H1 (cell line): Measurements from ENCODE around the gene XRCC6. TPM values are rescaled to one million over a fixed set of nuclear protein-coding genes. Genes with fewer than 3 reads are reported as not detected.

ENCODE experiments used
- CTCF ChIA-PET: fragments of 300-600 bp; sonication (Branson Sonifier 250); formaldehyde crosslinking; loops from one replicate; lab custom pipeline; 2021; ENCODE audit not compliant: partially characterized antibody; lab: Charles Lee
- POLR2A ChIA-PET: fragments of 300-600 bp; sonication (Branson Sonifier 250); formaldehyde crosslinking; loops from one replicate; lab custom pipeline; 2021; ENCODE audit warnings: inconsistent platforms; ENCODE audit not compliant: partially characterized antibody; lab: Charles Lee
- DNase-seq, 2 experiments: peaks; one replicate each; pipeline versions ENCODE4 v3.0.0 to v3.0.0-alpha.2; 2010 to 2022; ENCODE audit warnings: low spot score in 2 of 2, low read depth in 1 of 2, mixed read lengths in 1 of 2
- FAIRE-seq: peaks from 2 replicates; lab custom pipeline; 2011; peaks lifted over from hg19 to GRCh38; lab: Jason Lieb, UNC
- H2AFZ ChIP-seq: 2 replicates; pipeline ENCODE4 v1.8.1; 2012; ENCODE audit warnings: low read length, inconsistent platforms
- H2AK5ac ChIP-seq: 2 replicates; pipeline ENCODE4 v1.6.1; 2013; ENCODE audit warnings: low read depth, low read length
- H2BK120ac ChIP-seq: replicated peaks from 2 replicates; pipeline ENCODE3; 2013; ENCODE audit warnings: low read depth, low read length, inconsistent platforms
- H2BK12ac ChIP-seq: 2 replicates; pipeline ENCODE4 v1.6.1; 2013; ENCODE audit warnings: low read depth, low read length
- H2BK15ac ChIP-seq: 2 replicates; pipeline ENCODE4 v1.6.1; 2013; ENCODE audit warnings: low read length
- H2BK20ac ChIP-seq: 2 replicates; pipeline ENCODE4 v1.6.1; 2013; ENCODE audit warnings: low read length
- H2BK5ac ChIP-seq: 2 replicates; pipeline ENCODE4 v1.6.1; 2013; ENCODE audit warnings: low read depth, low read length
- H3K14ac ChIP-seq: 2 replicates; pipeline ENCODE4 v1.6.1; 2013; ENCODE audit warnings: inconsistent platforms; ENCODE audit not compliant: insufficient read length
- H3K18ac ChIP-seq: 2 replicates; pipeline ENCODE4 v1.6.1; 2013; ENCODE audit warnings: low read length; ENCODE audit errors: extremely low read depth
- H3K23ac ChIP-seq: 2 replicates; pipeline ENCODE4 v1.6.1; 2013; ENCODE audit warnings: inconsistent platforms; ENCODE audit not compliant: insufficient read length
- H3K23me2 ChIP-seq: 2 replicates; pipeline ENCODE4 v1.6.1; 2013; ENCODE audit warnings: low read depth, low read length
- H3K27ac ChIP-seq: 2 replicates; pipeline ENCODE4 v1.6.1; 2011; ENCODE audit warnings: low read depth, low read length, inconsistent platforms
- H3K27me3 ChIP-seq, 4 experiments: replicated peaks in 1 of 4; 1 replicate in 1 of 4; 2 replicates in 3 of 4; pipeline versions ENCODE4 v1.6.1 to v1.8.1; 2011 to 2013; ENCODE audit warnings: low read length in 3 of 4, mild to moderate bottlenecking in 3 of 4, inconsistent platforms in 2 of 4, mixed read lengths in 2 of 4, moderate library complexity in 1 of 4; ENCODE audit not compliant: control insufficient read depth in 3 of 4, insufficient read depth in 3 of 4; ENCODE audit errors: extremely low read depth in 1 of 4
- H3K36me3 ChIP-seq, 4 experiments: 2 replicates each; pipeline versions ENCODE4 v1.6.1 to v1.8.1; 2011 to 2013; ENCODE audit warnings: mild to moderate bottlenecking in 4 of 4, low read length in 3 of 4, moderate library complexity in 2 of 4, control low read depth in 1 of 4, inconsistent platforms in 1 of 4; ENCODE audit not compliant: insufficient read depth in 4 of 4, control insufficient read depth in 2 of 4
- H3K4ac ChIP-seq: replicated peaks from 2 replicates; pipeline ENCODE3; 2013; ENCODE audit warnings: low read length, low read depth, mixed read lengths, inconsistent platforms; ENCODE audit not compliant: insufficient read length
- H3K4me1 ChIP-seq, 4 experiments: replicated peaks in 1 of 4; 1 replicate in 1 of 4; 2 replicates in 3 of 4; pipeline versions ENCODE4 v1.6.1 to v1.8.1; 2011 to 2013; ENCODE audit warnings: low read length in 3 of 4, inconsistent platforms in 2 of 4, mixed read lengths in 1 of 4; ENCODE audit not compliant: insufficient read depth in 4 of 4, control insufficient read depth in 3 of 4
- H3K4me2 ChIP-seq, 2 experiments: 2 replicates each; pipeline versions ENCODE4 v1.6.1 to v1.8.1; 2011 to 2013; ENCODE audit warnings: low read depth in 2 of 2, low read length in 2 of 2, control low read depth in 1 of 2, inconsistent platforms in 1 of 2, mild to moderate bottlenecking in 1 of 2; ENCODE audit not compliant: insufficient read depth in 1 of 2
- H3K4me3 ChIP-seq, 4 experiments: fragments of 200-600, 300-600 bp in 1 of 4; sonication (generic), shearing (Covaris generic), sonication (Bioruptor Twin) in 1 of 4; 2 replicates each; pipeline versions ENCODE4 v1.5.1 to v1.8.1; 2011 to 2016; ENCODE audit warnings: low read length in 4 of 4, low read depth in 3 of 4, control low read depth in 2 of 4, inconsistent platforms in 2 of 4, mild to moderate bottlenecking in 2 of 4, mixed read lengths in 1 of 4, moderate library complexity in 1 of 4; ENCODE audit not compliant: insufficient read depth in 2 of 4; ENCODE audit errors: extremely low read depth in 1 of 4
- H3K56ac ChIP-seq: replicated peaks from 2 replicates; pipeline ENCODE3; 2013; ENCODE audit warnings: low read depth, mild to moderate bottlenecking, mixed read lengths, low read length, inconsistent platforms; ENCODE audit not compliant: insufficient read length
- H3K79me1 ChIP-seq: 2 replicates; pipeline ENCODE4 v1.6.1; 2013; ENCODE audit warnings: low read depth, low read length, control low read depth
- H3K79me2 ChIP-seq, 2 experiments: 2 replicates each; pipeline versions ENCODE4 v1.6.1 to v1.8.1; 2012 to 2013; ENCODE audit warnings: low read length in 2 of 2, mild to moderate bottlenecking in 2 of 2, inconsistent platforms in 1 of 2; ENCODE audit not compliant: insufficient read depth in 2 of 2, control insufficient read depth in 1 of 2
- H3K9ac ChIP-seq, 4 experiments: replicated peaks in 1 of 4; 1 replicate in 1 of 4; 2 replicates in 3 of 4; pipeline versions ENCODE4 v1.6.1 to v1.8.1; 2011 to 2013; ENCODE audit warnings: low read depth in 3 of 4, low read length in 3 of 4, control low read depth in 2 of 4, mild to moderate bottlenecking in 2 of 4, moderate library complexity in 2 of 4, inconsistent platforms in 1 of 4; ENCODE audit errors: extremely low read depth in 1 of 4
- H3K9me3 ChIP-seq, 2 experiments: 2 replicates each; pipeline versions ENCODE4 v1.6.1 to v1.8.1; 2012 to 2013; ENCODE audit warnings: mild to moderate bottlenecking in 2 of 2, moderate library complexity in 2 of 2, control low read depth in 1 of 2, inconsistent platforms in 1 of 2, low read depth in 1 of 2, low read length in 1 of 2, mixed read lengths in 1 of 2; ENCODE audit not compliant: insufficient read depth in 2 of 2
- H4K20me1 ChIP-seq, 2 experiments: replicated peaks in 1 of 2; 2 replicates each; pipeline versions ENCODE3 to v1.8.1; 2011 to 2013; ENCODE audit warnings: inconsistent platforms in 2 of 2, low read length in 2 of 2, mild to moderate bottlenecking in 1 of 2; ENCODE audit not compliant: insufficient read depth in 2 of 2, control insufficient read depth in 1 of 2
- H4K5ac ChIP-seq: 2 replicates; pipeline ENCODE4 v1.6.1; 2013; ENCODE audit warnings: low read length, low read depth, mixed read lengths, inconsistent platforms; ENCODE audit not compliant: insufficient read length
- H4K8ac ChIP-seq: 2 replicates; pipeline ENCODE4 v1.8.0; 2013; ENCODE audit warnings: mild to moderate bottlenecking, moderate library complexity, low read length, inconsistent platforms; ENCODE audit not compliant: insufficient read depth; ENCODE audit errors: extremely low read depth
- H4K91ac ChIP-seq: replicated peaks from 2 replicates; pipeline ENCODE3; 2013; ENCODE audit warnings: low read length, mixed read lengths, inconsistent platforms; ENCODE audit not compliant: insufficient read length
- EZH2 ChIP-seq: fragments of 200-600 bp; sonication (generic); IDR thresholded peaks from 2 replicates; pipeline ENCODE4 v1.7.1; 2012; ENCODE audit warnings: low read depth, mild to moderate bottlenecking, moderate library complexity, low read length, inconsistent platforms; ENCODE audit not compliant: severe bottlenecking
- GABPA ChIP-seq: IDR thresholded peaks from 2 replicates; pipeline ENCODE4 v1.6.1; 2011; ENCODE audit warnings: mild to moderate bottlenecking, low read length, moderate library complexity, borderline replicate concordance; ENCODE audit not compliant: insufficient read depth
- HDAC2 ChIP-seq, 2 experiments: fragments of 300-600 bp in 1 of 2; sonication (generic) in 1 of 2; IDR thresholded peaks; 2 replicates each; pipeline ENCODE4 v1.6.1; 2011 to 2012; ENCODE audit warnings: low read depth in 2 of 2, low read length in 2 of 2, mild to moderate bottlenecking in 2 of 2, moderate library complexity in 2 of 2, borderline replicate concordance in 1 of 2, inconsistent platforms in 1 of 2
- HDAC6 ChIP-seq: IDR thresholded peaks from one replicate; pipeline ENCODE4 v1.7.1; 2012; ENCODE audit warnings: low read depth, mild to moderate bottlenecking, inconsistent platforms, low read length, moderate library complexity
- JUND ChIP-seq: IDR thresholded peaks from 2 replicates; pipeline ENCODE4 v1.6.1; 2011; ENCODE audit warnings: mild to moderate bottlenecking, improper control_type of control experiment, low read length
- POLR2A ChIP-seq, 2 experiments: IDR thresholded peaks; 1 replicate in 1 of 2; 2 replicates in 1 of 2; pipeline ENCODE4 v1.6.1; 2011; ENCODE audit warnings: low read depth in 2 of 2, low read length in 2 of 2, mild to moderate bottlenecking in 2 of 2; ENCODE audit errors: control extremely low read depth in 1 of 2
- RBBP5 ChIP-seq: IDR thresholded peaks from 2 replicates; pipeline ENCODE4 v1.7.1; 2012; ENCODE audit warnings: low read depth, mild to moderate bottlenecking, inconsistent platforms, low read length, moderate library complexity, borderline replicate concordance
- SIRT6 ChIP-seq: IDR thresholded peaks from one replicate; pipeline ENCODE4 v1.7.1; 2012; ENCODE audit warnings: low read length, inconsistent platforms
- SRF ChIP-seq: IDR thresholded peaks from 2 replicates; pipeline ENCODE4 v1.6.1; 2011; ENCODE audit warnings: mild to moderate bottlenecking, low read depth, low read length, moderate library complexity
- TAF7 ChIP-seq: optimal IDR thresholded peaks from 2 replicates; pipeline ENCODE3; 2011; ENCODE audit warnings: low read depth, mild to moderate bottlenecking, inconsistent platforms, low read length, moderate library complexity, borderline replicate concordance
- TBP ChIP-seq: IDR thresholded peaks from 2 replicates; pipeline ENCODE4 v1.6.1; 2011; ENCODE audit warnings: low read depth, low read length, improper control_type of control experiment
- YY1 ChIP-seq: IDR thresholded peaks from 2 replicates; pipeline ENCODE4 v1.6.1; 2011; ENCODE audit warnings: low read depth, mild to moderate bottlenecking, low read length
- WGBS, 2 experiments: shearing (Covaris generic) in 1 of 2; methylation state at CpG; one replicate each; pipeline versions ENCODE4 v1.1.6 to v1.1.7; 2013 to 2015; ENCODE audit warnings: low lambda C conversion rate in 2 of 2, mixed read lengths in 2 of 2, inconsistent platforms in 1 of 2, low coverage in 1 of 2, missing lambda C conversion rate in 1 of 2; ENCODE audit not compliant: insufficient replicate concordance in 2 of 2, insufficient coverage in 1 of 2, insufficient read length in 1 of 2; ENCODE audit errors: extremely low coverage in 1 of 2, missing lambda C conversion rate in 1 of 2; 5-methylcytosine and 5-hydroxymethylcytosine counted together
- polyA plus RNA-seq, 7 experiments: library from polyadenylated mRNA; depleted of rRNA in 3 of 7; stranded (reverse) in 5 of 7; unstranded in 2 of 7; fragments of >200 nt in 5 of 7; fragments of 200-250 nt in 2 of 7; gene quantifications; 1 replicate in 5 of 7; 2 replicates in 1 of 7; 4 replicates in 1 of 7; pipeline versions ENCODE4 v1.2.1 to v1.2.3, GENCODE V29; 2011 to 2013; ENCODE audit warnings: missing spikeins in 2 of 7, mixed read lengths in 2 of 7
- total RNA-seq: library from RNA; stranded (reverse); fragmentation: NEBNext Ultra II Directional; extraction: Animal tissue kit (Norgen Biotek cat#: 25700); gene quantifications from 2 replicates; pipeline ENCODE4 v1.2.1, GENCODE V29; 2021

Gene XRCC6
- total and polyA plus RNA-seq, 2 of the 8 experiments (the other 6 are each of a cell fraction or from before 2014, with no cell fraction given) = 150 to 490 TPM

DNA sequence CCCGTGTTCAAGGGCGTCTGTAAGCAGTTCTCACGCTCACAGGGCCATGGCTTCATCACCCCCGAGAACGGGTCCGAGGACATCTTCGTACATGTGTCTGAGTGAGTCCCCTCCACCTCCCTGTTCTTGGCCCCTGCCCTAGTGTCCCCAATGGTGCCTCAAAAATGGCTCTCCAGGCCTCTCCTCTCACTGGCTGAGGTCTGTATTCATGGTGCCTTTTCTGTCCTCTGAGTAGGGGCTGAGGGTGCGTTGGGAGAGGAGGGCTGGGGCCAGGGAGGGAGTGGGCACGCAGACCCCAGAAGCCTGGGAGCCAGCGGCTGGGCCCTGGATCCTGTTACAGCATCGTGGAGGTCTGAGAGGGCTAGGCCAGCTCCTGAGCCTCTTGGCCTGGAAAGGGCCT, 47.4 kb upstream of the XRCC6 start:
- Histone ChIP-seq H3K79me1 (no peaks in the 10 kb centered on the region), H4K8ac (no peak overlapping the region), H3K4me1 (no peaks in the 10 kb centered on the region; a peak in 1 of 7 replicates), H3K23me2 (peaks cover 3% of the 10 kb centered on the region; the same call in 1 of the 2 replicates), H2BK5ac (no peak overlapping the region), H3K27ac (no peak overlapping the region), H3K23ac (no peak overlapping the region), H2AFZ (no peak overlapping the region), H4K20me1 (peaks cover 0 to 3% of the 10 kb centered on the region in 2 experiments), H4K5ac (no peak overlapping the region), H3K36me3 (no peaks in the 10 kb centered on the region), H2BK120ac (no peak overlapping the region), H3K9me3 (no peaks in the 10 kb centered on the region), H3K4me2 (no peak overlapping the region), H3K4me3 (no peak overlapping the region), H3K18ac (no peak overlapping the region), H2BK15ac (no peak overlapping the region), H3K27me3 (no peaks in the 10 kb centered on the region), H4K91ac (no peak overlapping the region), H3K79me2 (no peaks in the 10 kb centered on the region), H3K9ac (no peak overlapping the region), H2BK20ac (no peak overlapping the region), H2BK12ac (no peak overlapping the region), H3K56ac (no peak overlapping the region), H3K14ac (no peak overlapping the region), H3K4ac (no peak overlapping the region), H2AK5ac (no peak overlapping the region)
- DNase-seq (no peak), FAIRE-seq (no peak)
- CTCF ChIA-PET = interaction anchor here (0.8 to 3.7 kb wide), 4 partner anchors 13 to 38 kb away, joined by 3 to 23 read pairs (median 6); partner anchors contain the start of gene CSDC2
- POLR2A ChIA-PET = interaction anchor here (1.3 to 2.2 kb wide), 4 partner anchors 10 to 20 kb away, joined by 3 to 12 read pairs (median 4); partner anchors contain the start of gene PMM1
- 88% methylated on average over 10 of the region's 11 CpGs; no CpG with 5 or more reads in 1 of the 2 experiments for whole genome bisulfite sequencing, 2 experiments
- TF ChIP-seq HDAC2 (IDR thresholded peaks at IDR 0.05; ENCODE audit: borderline replicate concordance in 1 of 2, low read depth in 2 of 2, low read length in 2 of 2) = no peak
- TF ChIP-seq HDAC6 = no peak
- TF ChIP-seq TBP = no peak
- TF ChIP-seq EZH2 = no peak
- no peak for TF ChIP-seq TAF7
- no peak for TF ChIP-seq GABPA
- TF ChIP-seq POLR2A (IDR thresholded peaks at IDR 0.05; ENCODE audit: control extremely low read depth in 1 of 2, low read depth in 2 of 2, low read length in 2 of 2) = no peak
- no peak for TF ChIP-seq YY1
- TF ChIP-seq RBBP5 = no peak
- no peak for TF ChIP-seq JUND
- TF ChIP-seq SRF = no peak
- TF ChIP-seq SIRT6 = no peak
